Activated T-helper 1 cell treated with anti-CD3 and anti-CD28 coated beads, Interleukin-12 subunit alpha, Interleukin-12 subunit beta, Interleukin-2, Interleukin-4 antibody, amounts not matched to agents 30 ng/mL and 10 ng/mL and 1 ng/mL, durations not matched to agents 14 hours and 24 hours and 36 hours (primary cell): ENCODE measurements around the gene PHRF1. TPM values are rescaled to one million over a fixed set of nuclear protein-coding genes. Genes with fewer than 3 reads are reported as not detected.
"Not testable (repeated sequence)": the region's sequence is repeated elsewhere in the genome, so short reads cannot be mapped to it uniquely, and the experiment has no call there.

Source experiments
- DNase-seq: peaks from one replicate; pipeline ENCODE4 v3.0.0; 2021; ENCODE audit warnings: low spot score
- H3K27ac Mint-ChIP-seq: one replicate; pipeline ENCODE4 v1.8.0; 2021; ENCODE audit warnings: mild to moderate bottlenecking, mixed read lengths
- H3K27me3 Mint-ChIP-seq: one replicate; pipeline ENCODE4 v1.8.0; 2022; ENCODE audit warnings: mild to moderate bottlenecking, moderate library complexity, mixed read lengths; ENCODE audit not compliant: insufficient read depth
- H3K36me3 Mint-ChIP-seq: one replicate; pipeline ENCODE4 v1.8.0; 2021; ENCODE audit warnings: low read depth, mixed read lengths
- H3K4me1 Mint-ChIP-seq: one replicate; pipeline ENCODE4 v1.8.0; 2021; ENCODE audit warnings: low read depth, mixed read lengths
- H3K4me3 Mint-ChIP-seq: one replicate; pipeline ENCODE4 v1.8.0; 2021; ENCODE audit warnings: mild to moderate bottlenecking, moderate library complexity, mixed read lengths
- H3K9me3 Mint-ChIP-seq: one replicate; pipeline ENCODE4 v1.8.0; 2021; ENCODE audit warnings: mixed read lengths
- intact Hi-C: fragments of 100-400 bp; cut with micrococcal nuclease; formaldehyde crosslinking; loops from one replicate; pipeline ENCODE4 v1.15.1; 2024
- total RNA-seq: library from RNA; stranded (reverse); gene quantifications from 2 replicates; pipeline ENCODE4 v1.2.3, GENCODE V29; 2022

Gene PHRF1
- total RNA-seq, 1 donor from 2014 or later, result 58.6 TPM

DNA sequence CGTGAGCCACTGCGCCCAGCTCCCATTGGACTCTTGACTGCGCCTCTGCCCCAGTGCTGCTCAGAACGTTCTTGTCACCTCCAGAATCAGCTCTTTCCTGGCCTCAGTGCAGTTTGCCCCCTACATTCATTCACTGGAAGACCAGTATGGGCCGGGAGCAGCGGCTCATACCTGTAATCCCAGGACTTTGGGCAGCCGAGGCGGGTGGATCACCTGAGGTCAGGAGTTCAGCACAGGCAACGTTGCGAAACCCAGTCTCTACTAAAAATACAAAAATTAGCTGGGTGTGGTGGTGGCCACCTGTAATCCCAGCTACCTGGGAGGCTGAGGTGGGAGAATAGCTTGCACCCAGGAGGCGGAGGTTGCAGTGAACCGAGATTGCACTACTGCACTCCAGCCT is 78.2 kb downstream of the PHRF1 start:
- H3K9me3 Mint-ChIP-seq, intact Hi-C loops, H3K36me3 Mint-ChIP-seq, H3K27ac Mint-ChIP-seq, H3K27me3 Mint-ChIP-seq, H3K4me1 Mint-ChIP-seq, DNase-seq, H3K4me3 Mint-ChIP-seq: not testable (repeated sequence)

DNA sequence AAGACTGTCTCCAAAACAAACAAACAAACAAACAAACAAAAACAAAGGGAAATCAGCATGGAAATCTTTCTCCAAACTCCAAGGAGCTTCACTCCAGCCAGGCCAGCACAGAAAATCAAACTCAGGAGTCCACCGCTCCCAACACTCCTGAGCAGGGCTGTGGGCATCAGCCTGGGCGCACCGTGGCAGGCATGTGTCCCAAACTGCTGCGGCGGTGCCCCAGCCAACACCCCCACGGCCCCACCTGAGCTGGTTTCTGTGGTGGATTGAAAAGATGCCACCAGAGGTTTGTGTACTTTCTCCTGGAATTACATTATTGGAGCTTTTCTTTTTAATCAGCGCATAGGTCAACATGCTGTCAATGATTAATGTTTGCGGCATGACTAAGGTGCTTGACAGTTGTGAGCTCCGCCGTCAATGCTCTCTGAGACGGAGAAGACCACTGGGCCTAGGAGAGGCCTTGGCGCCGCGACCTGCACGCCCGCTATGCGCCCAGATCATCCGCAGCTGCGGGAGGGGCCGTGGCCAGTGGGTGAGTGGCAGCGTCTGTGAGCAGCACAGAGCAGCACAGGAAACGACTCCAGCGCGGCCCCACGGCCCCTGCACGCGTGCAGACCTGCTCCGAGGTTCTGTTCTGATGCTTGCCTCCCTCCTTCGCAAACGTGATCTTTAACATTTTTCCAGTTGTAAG is 78.9 kb downstream of the PHRF1 start:
- no peak for DNase-seq
- no peaks in the 10 kb centered on the region for H3K27me3 Mint-ChIP-seq
- no peaks in the 10 kb centered on the region for H3K9me3 Mint-ChIP-seq
- H3K27ac Mint-ChIP-seq, result no peak overlapping the region
- peaks cover 5% of the 10 kb centered on the region for H3K36me3 Mint-ChIP-seq
- H3K4me1 Mint-ChIP-seq, result no peaks in the 10 kb centered on the region
- no peak overlapping the region for H3K4me3 Mint-ChIP-seq
- intact Hi-C loops, result no loop called here

DNA sequence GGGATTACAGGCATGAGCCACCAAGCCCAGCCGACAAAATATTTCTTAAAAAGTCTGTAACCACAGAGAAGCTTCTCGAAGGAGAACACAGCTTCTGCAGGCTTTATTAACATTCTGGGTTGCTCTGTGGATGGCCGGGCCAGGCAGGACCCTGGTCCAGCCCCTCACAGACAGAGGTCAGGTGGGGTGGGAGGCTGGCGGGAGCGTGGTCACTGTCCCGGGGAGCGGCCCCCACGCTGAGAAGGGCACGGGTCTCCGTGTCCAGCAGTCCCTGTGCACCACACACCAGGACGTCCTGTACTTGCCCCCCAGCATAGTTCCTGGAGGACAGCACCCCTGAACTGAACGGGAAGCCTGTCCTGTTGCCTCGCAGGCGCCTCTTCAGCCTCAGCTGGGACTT is 80.2 kb downstream of the PHRF1 start:
- DNase-seq, result no peak
- Mint-ChIP-seq H3K27ac (no peak overlapping the region), H3K27me3 (no peaks in the 10 kb centered on the region), H3K4me3 (no peak overlapping the region), H3K36me3 (peaks cover 3% of the 10 kb centered on the region), H3K4me1 (no peaks in the 10 kb centered on the region), H3K9me3 (no peaks in the 10 kb centered on the region)
- intact Hi-C loops, result no loop called here

DNA sequence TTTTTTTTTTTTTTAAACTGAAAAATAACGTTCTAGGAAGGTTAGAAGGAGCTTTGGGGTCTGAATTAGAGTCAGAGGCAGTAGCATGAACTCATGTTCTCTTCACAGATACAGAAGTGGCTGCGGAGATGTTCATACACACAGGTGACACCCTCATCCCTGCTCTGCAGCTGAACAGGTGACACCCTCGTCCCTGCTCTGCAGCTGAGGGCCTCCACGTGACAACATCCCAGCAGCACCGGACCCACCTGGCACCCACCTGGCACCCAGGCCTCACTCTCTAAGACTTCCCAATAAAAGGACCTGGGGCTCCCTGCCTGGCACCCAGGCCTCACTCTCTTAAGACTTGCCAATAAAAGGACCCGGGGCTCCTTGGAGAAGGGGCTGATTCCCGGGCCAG is 80.6 kb downstream of the PHRF1 start:
- no peak for DNase-seq
- intact Hi-C loops, result no loop called here
- H3K27me3 Mint-ChIP-seq, result no peaks in the 10 kb centered on the region

DNA sequence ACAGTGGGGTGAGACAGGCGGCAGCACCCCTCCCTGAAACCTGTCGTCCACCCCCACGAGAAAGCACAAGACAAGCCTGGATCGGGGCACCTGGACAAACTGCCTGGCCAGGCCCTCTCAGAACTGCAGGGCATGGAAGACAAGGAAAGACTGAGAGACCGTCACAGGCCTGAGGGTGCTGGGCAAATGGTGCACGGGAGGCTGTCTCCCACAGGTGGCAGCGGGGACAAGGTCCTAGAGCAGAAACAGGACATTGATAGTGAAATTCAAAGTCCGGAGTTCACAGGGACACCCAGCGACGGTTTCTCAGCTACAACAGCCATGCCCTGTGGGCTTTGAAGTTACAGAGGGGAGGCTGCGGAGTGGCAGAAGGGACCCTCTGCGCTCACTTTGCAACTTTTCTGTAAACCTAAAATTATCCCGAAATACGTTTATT is 81.4 kb downstream of the PHRF1 start:
- Mint-ChIP-seq H3K4me3 (no peak overlapping the region), H3K9me3 (no peaks in the 10 kb centered on the region), H3K4me1 (no peaks in the 10 kb centered on the region), H3K27ac (no peak overlapping the region), H3K27me3 (no peaks in the 10 kb centered on the region), H3K36me3 (peaks cover 3% of the 10 kb centered on the region)
- intact Hi-C loops, result no loop called here
- DNase-seq, result no peak

More for the DNA sequence above, 80.6 kb downstream of the PHRF1 start:
- Mint-ChIP-seq H3K36me3 (peaks cover 3% of the 10 kb centered on the region), H3K9me3 (no peaks in the 10 kb centered on the region), H3K4me1 (no peaks in the 10 kb centered on the region), H3K27ac (no peak overlapping the region), H3K4me3 (no peak overlapping the region)

DNA sequence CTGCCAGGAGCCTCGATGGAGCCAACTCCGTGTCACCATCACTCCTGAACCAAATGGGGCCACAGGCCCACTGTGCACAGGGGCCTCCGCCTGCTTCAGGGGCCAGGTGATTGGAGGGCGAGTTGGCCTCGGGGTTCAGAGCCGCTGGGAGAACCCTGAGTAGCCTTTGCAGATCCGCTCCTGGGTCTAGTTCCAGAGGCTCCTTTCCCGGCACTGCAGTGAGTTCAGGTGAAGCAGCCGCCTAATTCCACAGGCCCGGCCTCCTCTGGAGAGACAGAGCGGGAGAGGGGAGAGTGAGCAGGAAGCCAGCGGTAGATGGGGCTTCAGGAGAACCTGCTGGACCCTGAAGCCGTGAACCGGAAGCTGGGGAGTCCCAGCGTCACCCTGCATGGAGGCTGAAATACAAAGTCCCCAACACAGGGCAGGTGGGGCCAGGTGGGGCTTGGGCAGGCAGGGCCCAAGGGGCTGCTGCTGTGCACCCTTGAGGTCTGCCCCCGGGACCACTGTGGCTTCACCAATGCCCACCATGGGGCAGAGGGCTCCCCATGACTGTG is 83.3 kb downstream of the PHRF1 start:
- no peaks in the 10 kb centered on the region for H3K9me3 Mint-ChIP-seq
- H3K4me1 Mint-ChIP-seq, result no peaks in the 10 kb centered on the region
- intact Hi-C loops, result no loop called here
- no peak overlapping the region for H3K27ac Mint-ChIP-seq
- H3K27me3 Mint-ChIP-seq, result no peaks in the 10 kb centered on the region
- no peak overlapping the region for H3K4me3 Mint-ChIP-seq
- DNase-seq, result no peak
- H3K36me3 Mint-ChIP-seq, result peaks cover 3% of the 10 kb centered on the region

DNA sequence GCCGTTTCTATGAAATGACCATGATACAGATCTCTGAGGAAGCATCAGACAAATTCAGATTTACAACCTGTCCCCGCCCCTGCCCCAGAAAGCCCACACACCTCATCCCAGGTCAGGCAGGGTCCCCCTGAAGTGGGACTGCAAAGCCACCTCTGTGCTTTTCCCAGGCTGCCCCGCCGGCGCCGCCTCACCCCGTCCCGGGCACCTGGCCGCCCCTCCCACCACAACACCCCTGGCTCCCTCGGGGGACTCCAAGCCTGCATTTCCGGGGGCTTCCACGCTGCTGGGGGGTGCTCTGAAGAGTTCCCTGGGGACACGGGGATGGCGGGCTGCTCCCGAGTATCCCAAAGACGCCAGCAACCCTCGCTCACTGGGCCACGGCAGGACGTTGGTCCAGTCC is 84.0 kb downstream of the PHRF1 start:
- H3K27me3 Mint-ChIP-seq, result no peaks in the 10 kb centered on the region
- intact Hi-C loops, result no loop called here
- peaks cover 3% of the 10 kb centered on the region for H3K36me3 Mint-ChIP-seq
- H3K4me3 Mint-ChIP-seq, result no peak overlapping the region
- no peaks in the 10 kb centered on the region for H3K9me3 Mint-ChIP-seq
- H3K4me1 Mint-ChIP-seq, result no peaks in the 10 kb centered on the region
- DNase-seq, result no peak
- H3K27ac Mint-ChIP-seq, result no peak overlapping the region

DNA sequence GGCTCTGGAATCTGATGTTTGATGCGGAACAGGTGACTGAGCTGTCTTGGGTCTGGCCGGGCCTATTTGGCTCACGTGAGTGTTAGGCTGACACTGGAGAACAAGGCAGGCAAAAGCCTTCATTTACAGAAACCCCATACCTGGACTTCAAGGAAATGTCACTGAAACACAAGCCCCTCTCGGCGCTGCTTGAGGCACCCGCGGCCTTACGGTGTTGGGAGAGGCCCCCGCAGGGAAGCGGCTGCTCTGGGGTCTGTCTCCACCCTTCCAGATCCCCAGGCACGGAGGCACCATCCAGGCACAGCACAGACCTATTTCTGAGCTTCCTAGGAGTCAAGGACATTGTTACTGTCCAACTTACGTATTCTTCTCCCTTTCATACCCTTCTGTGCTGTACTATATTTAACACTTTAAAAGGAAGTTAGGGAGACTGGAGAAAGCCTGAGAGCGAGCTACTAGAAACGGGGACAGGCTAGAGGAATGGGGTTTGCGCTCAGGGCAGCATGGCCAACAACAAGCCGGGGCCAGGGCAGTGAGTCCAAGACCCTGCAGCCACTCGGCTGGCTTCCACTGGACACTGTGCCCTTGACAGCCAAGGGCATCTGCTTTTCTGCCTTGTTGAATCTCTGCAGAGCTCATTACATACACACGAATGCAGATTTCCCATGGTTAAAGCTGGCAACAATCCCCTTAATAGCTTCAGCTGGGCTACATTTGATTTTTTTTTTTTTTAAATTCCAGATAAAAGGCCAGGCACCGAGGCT is 84.6 kb downstream of the PHRF1 start:
- Mint-ChIP-seq H3K36me3 (peaks cover 3% of the 10 kb centered on the region), H3K9me3 (no peaks in the 10 kb centered on the region), H3K4me1 (no peaks in the 10 kb centered on the region), H3K4me3 (no peak overlapping the region), H3K27me3 (no peaks in the 10 kb centered on the region), H3K27ac (no peak overlapping the region)
- no peak for DNase-seq
- intact Hi-C loops, result no loop called here

Other genes with a start within 250 kb of the PHRF1 start
- 3.8 and 5.1 TPM in 2 replicates for gene B4GALNT4, start 207.0 kb upstream of the PHRF1 start, total RNA-seq
- not detected in 2 replicates for gene PKP3, start 182.3 kb upstream of the PHRF1 start, total RNA-seq
- gene SIGIRR, start 161.5 kb upstream of the PHRF1 start, total RNA-seq, result 38.3 and 43.9 TPM in 2 replicates
- 33.1 and 33.8 TPM in 2 replicates for gene ANO9, start 134.5 kb upstream of the PHRF1 start, total RNA-seq
- 31.0 and 33.9 TPM in 2 replicates for gene PTDSS2, start 126.2 kb upstream of the PHRF1 start, total RNA-seq
- 123 and 126 TPM in 2 replicates for gene RNH1, start 69.2 kb upstream of the PHRF1 start, total RNA-seq
- gene HRAS, start 40.9 kb upstream of the PHRF1 start, total RNA-seq, result 76.6 and 88.7 TPM in 2 replicates
- 1.8 and 2.2 TPM in 2 replicates for gene LRRC56, start 38.9 kb upstream of the PHRF1 start, total RNA-seq
- 0.47 and 0.64 TPM in 2 replicates for gene LMNTD2, start 15.7 kb upstream of the PHRF1 start, total RNA-seq
- 15.9 and 19.8 TPM in 2 replicates for gene RASSF7, start 15.5 kb upstream of the PHRF1 start, total RNA-seq
- gene IRF7, start 39.5 kb downstream of the PHRF1 start, total RNA-seq, result 56.6 and 63.1 TPM in 2 replicates
- gene CDHR5, start 48.5 kb downstream of the PHRF1 start, total RNA-seq, result not detected in 2 replicates
- gene SCT, start 50.7 kb downstream of the PHRF1 start, total RNA-seq, result not detected in 2 replicates
- gene DRD4, start 60.8 kb downstream of the PHRF1 start, total RNA-seq, result 0.34 and 0.47 TPM in 2 replicates
- gene DEAF1, start 118.8 kb downstream of the PHRF1 start, total RNA-seq, result 72.2 and 72.7 TPM in 2 replicates
- 14.2 and 14.7 TPM in 2 replicates for gene TMEM80, start 119.3 kb downstream of the PHRF1 start, total RNA-seq
- 16.8 and 20.2 TPM in 2 replicates for gene EPS8L2, start 129.8 kb downstream of the PHRF1 start, total RNA-seq
- gene TALDO1, start 171.0 kb downstream of the PHRF1 start, total RNA-seq, result 269 and 283 TPM in 2 replicates
- gene GATD1, start 201.0 kb downstream of the PHRF1 start, total RNA-seq, result 70.4 and 81.7 TPM in 2 replicates
- gene CEND1, start 213.6 kb downstream of the PHRF1 start, total RNA-seq, result 7.1 and 7.2 TPM in 2 replicates
- 87.6 and 92.0 TPM in 2 replicates for gene SLC25A22, start 221.8 kb downstream of the PHRF1 start, total RNA-seq
- gene PIDD1, start 228.8 kb downstream of the PHRF1 start, total RNA-seq, result 25.2 and 27.9 TPM in 2 replicates
- gene RPLP2, start 233.5 kb downstream of the PHRF1 start, total RNA-seq, result 2,072 and 2,148 TPM in 2 replicates
- gene PNPLA2, start 242.4 kb downstream of the PHRF1 start, total RNA-seq, result 63.3 and 64.0 TPM in 2 replicates